B cell (primary cell): Measurements from ENCODE around the gene TANC1.

ENCODE experiments used
- EZH2 ChIP-seq: IDR thresholded peaks from 2 replicates; pipeline ENCODE4 v1.6.1; 2012; ENCODE audit warnings: borderline replicate concordance, low read depth, mild to moderate bottlenecking, moderate library complexity, low read length; ENCODE audit not compliant: insufficient read depth, poor library complexity, severe bottlenecking
- TF ChIP-seq, protein P1 (sequence below): fragments of 200-600 bp; IDR thresholded peaks from one replicate; pipeline ENCODE4 v1.8.0; 2022; ENCODE audit warnings: antibody characterized with exemption, mild to moderate bottlenecking

GRCh38 chr2:159119652-159120257 lies 151.3 kb downstream of the TANC1 start:
- TF ChIP-seq, protein P1, sequence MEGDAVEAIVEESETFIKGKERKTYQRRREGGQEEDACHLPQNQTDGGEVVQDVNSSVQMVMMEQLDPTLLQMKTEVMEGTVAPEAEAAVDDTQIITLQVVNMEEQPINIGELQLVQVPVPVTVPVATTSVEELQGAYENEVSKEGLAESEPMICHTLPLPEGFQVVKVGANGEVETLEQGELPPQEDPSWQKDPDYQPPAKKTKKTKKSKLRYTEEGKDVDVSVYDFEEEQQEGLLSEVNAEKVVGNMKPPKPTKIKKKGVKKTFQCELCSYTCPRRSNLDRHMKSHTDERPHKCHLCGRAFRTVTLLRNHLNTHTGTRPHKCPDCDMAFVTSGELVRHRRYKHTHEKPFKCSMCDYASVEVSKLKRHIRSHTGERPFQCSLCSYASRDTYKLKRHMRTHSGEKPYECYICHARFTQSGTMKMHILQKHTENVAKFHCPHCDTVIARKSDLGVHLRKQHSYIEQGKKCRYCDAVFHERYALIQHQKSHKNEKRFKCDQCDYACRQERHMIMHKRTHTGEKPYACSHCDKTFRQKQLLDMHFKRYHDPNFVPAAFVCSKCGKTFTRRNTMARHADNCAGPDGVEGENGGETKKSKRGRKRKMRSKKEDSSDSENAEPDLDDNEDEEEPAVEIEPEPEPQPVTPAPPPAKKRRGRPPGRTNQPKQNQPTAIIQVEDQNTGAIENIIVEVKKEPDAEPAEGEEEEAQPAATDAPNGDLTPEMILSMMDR, result no peak
- no peak for TF ChIP-seq EZH2
